DND-41 (cell line): ENCODE measurements around the gene CASQ1.

Experiments
- ATAC-seq: fragments of 200-7000 bp; cut with Tn5 transposase; 3 replicates; pipeline ENCODE4 v1.9.1; 2021; ENCODE audit warnings: low read depth; ENCODE audit not compliant: insufficient read depth
- DNase-seq: peaks from one replicate; pipeline ENCODE4 v3.0.0-alpha.2; 2020
- H2AFZ ChIP-seq: 2 replicates; pipeline ENCODE4 v1.6.0; 2012; ENCODE audit warnings: low read depth, low read length
- H3K27ac ChIP-seq: 2 replicates; pipeline ENCODE4 v1.5.1; 2012; ENCODE audit warnings: low read length, inconsistent platforms
- H3K27me3 ChIP-seq: fragments of 200-600 bp; sonication (generic); 2 replicates; pipeline ENCODE4 v1.6.0; 2012; ENCODE audit warnings: low read length, mild to moderate bottlenecking, inconsistent platforms; ENCODE audit not compliant: insufficient read depth, poor library complexity
- H3K36me3 ChIP-seq: 2 replicates; pipeline ENCODE4 v1.5.1; 2012; ENCODE audit warnings: low read length, inconsistent platforms; ENCODE audit not compliant: insufficient read depth
- H3K4me1 ChIP-seq: 2 replicates; pipeline ENCODE4 v1.5.1; 2012; ENCODE audit warnings: mild to moderate bottlenecking, low read length; ENCODE audit not compliant: insufficient read depth
- H3K4me2 ChIP-seq: 2 replicates; pipeline ENCODE4 v1.6.0; 2012; ENCODE audit warnings: mild to moderate bottlenecking, moderate library complexity, low read length, inconsistent platforms; ENCODE audit not compliant: insufficient read depth
- H3K4me3 ChIP-seq, 2 experiments: fragments of 200-600 bp in 1 of 2; shearing (Covaris generic) in 1 of 2; 2 replicates each; pipeline ENCODE4 v1.5.1; 2012 to 2016; ENCODE audit warnings: inconsistent platforms in 2 of 2, low read length in 2 of 2, mild to moderate bottlenecking in 2 of 2, low read depth in 1 of 2, moderate library complexity in 1 of 2
- H3K79me2 ChIP-seq: 2 replicates; pipeline ENCODE4 v1.6.0; 2012; ENCODE audit warnings: low read length, inconsistent platforms; ENCODE audit not compliant: insufficient read depth
- H3K9ac ChIP-seq: 2 replicates; pipeline ENCODE4 v1.6.0; 2012; ENCODE audit warnings: low read depth, mild to moderate bottlenecking, inconsistent platforms, low read length, moderate library complexity
- H3K9me3 ChIP-seq: 2 replicates; pipeline ENCODE4 v1.5.1; 2012; ENCODE audit warnings: low read length, moderate library complexity, mild to moderate bottlenecking, inconsistent platforms; ENCODE audit not compliant: insufficient read depth, severe bottlenecking
- H4K20me1 ChIP-seq: 2 replicates; pipeline ENCODE4 v1.6.0; 2012; ENCODE audit warnings: low read length; ENCODE audit not compliant: insufficient read depth
- EZH2 ChIP-seq: IDR thresholded peaks from 3 replicates; pipeline ENCODE4 v1.6.1; 2012; ENCODE audit warnings: borderline replicate concordance, low read depth, mild to moderate bottlenecking, moderate library complexity, low read length, inconsistent platforms; ENCODE audit not compliant: severe bottlenecking
- TF ChIP-seq, protein P1 (sequence below): IDR thresholded peaks from 2 replicates; pipeline ENCODE4 v1.5.1; 2012; ENCODE audit warnings: borderline replicate concordance, low read length, moderate library complexity, mild to moderate bottlenecking; ENCODE audit not compliant: poor library complexity, severe bottlenecking; ENCODE audit errors: extremely low read depth

The CASQ1 gene

GRCh38 chr1:160151303-160151702 lies 39.1 kb upstream of the CASQ1 start, which contains the start of gene ATP1A4:
Gene ATP1A4, plus strand, starts transcription at chr1:160151603. Its CDS starts 438 bp downstream, at chr1:160152041.
- Histone ChIP-seq H3K9ac (no peak within 1 kb of the TSS), H4K20me1 (no peaks in the 10 kb centered on the region), H3K27ac (no peak within 1 kb of the TSS), H3K4me1 (no peaks in the 10 kb centered on the region), H3K27me3 (peaks cover 12% of the 10 kb centered on the region), H2AFZ (no peak within 1 kb of the TSS), H3K4me2 (no peak within 1 kb of the TSS), H3K36me3 (no peaks in the 10 kb centered on the region), H3K79me2 (no peaks in the 10 kb centered on the region), H3K4me3 (no peak within 1 kb of the TSS), H3K9me3 (no peaks in the 10 kb centered on the region)
- no peak for TF ChIP-seq EZH2
- TF ChIP-seq, protein P1, sequence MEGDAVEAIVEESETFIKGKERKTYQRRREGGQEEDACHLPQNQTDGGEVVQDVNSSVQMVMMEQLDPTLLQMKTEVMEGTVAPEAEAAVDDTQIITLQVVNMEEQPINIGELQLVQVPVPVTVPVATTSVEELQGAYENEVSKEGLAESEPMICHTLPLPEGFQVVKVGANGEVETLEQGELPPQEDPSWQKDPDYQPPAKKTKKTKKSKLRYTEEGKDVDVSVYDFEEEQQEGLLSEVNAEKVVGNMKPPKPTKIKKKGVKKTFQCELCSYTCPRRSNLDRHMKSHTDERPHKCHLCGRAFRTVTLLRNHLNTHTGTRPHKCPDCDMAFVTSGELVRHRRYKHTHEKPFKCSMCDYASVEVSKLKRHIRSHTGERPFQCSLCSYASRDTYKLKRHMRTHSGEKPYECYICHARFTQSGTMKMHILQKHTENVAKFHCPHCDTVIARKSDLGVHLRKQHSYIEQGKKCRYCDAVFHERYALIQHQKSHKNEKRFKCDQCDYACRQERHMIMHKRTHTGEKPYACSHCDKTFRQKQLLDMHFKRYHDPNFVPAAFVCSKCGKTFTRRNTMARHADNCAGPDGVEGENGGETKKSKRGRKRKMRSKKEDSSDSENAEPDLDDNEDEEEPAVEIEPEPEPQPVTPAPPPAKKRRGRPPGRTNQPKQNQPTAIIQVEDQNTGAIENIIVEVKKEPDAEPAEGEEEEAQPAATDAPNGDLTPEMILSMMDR = no peak
- no peak for DNase-seq
- no peak for ATAC-seq

DNA sequence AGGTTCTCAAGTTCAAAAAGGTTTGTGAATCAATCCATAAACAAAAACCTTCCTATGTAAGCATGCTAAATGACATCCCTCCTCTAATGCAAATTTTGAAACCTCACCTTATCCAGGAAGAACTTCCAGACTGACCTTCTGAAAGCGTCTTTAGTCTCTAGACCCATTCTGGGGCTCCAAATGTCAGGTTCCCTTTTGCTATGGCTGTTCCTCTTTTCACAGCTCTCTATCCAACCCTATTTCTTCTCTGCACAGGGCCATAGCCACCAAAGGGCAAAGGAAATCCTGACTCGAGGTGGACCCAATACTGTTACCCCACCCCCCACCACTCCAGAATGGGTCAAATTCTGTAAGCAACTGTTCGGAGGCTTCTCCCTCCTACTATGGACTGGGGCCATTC lies 35.6 kb upstream of the CASQ1 start:
- no peaks in the 10 kb centered on the region for H3K79me2 ChIP-seq
- H4K20me1 ChIP-seq = no peaks in the 10 kb centered on the region
- no peaks in the 10 kb centered on the region for H3K9me3 ChIP-seq
- TF ChIP-seq EZH2 = no peak
- TF ChIP-seq, protein P1 = no peak
- DNase-seq (no peak), ATAC-seq (no peak)
- H3K36me3 ChIP-seq = no peaks in the 10 kb centered on the region
- H3K27ac ChIP-seq = no peak overlapping the region
- H3K4me3 ChIP-seq = no peak overlapping the region
- H3K4me2 ChIP-seq = no peak overlapping the region
- no peak overlapping the region for H2AFZ ChIP-seq
- H3K27me3 ChIP-seq = peaks cover 34% of the 10 kb centered on the region
- H3K9ac ChIP-seq = no peak overlapping the region
- no peaks in the 10 kb centered on the region for H3K4me1 ChIP-seq

- DNase-seq (no peak), ATAC-seq (no peak)
- H3K4me1 ChIP-seq = no peaks in the 10 kb centered on the region
- no peak overlapping the region for H3K9ac ChIP-seq
- H3K9me3 ChIP-seq = no peaks in the 10 kb centered on the region
- no peaks in the 10 kb centered on the region for H3K79me2 ChIP-seq
- peaks cover 43% of the 10 kb centered on the region for H3K27me3 ChIP-seq
- TF ChIP-seq, protein P1 = no peak
- no peak for TF ChIP-seq EZH2
- no peak overlapping the region for H3K4me3 ChIP-seq
- H4K20me1 ChIP-seq = no peaks in the 10 kb centered on the region
- H3K4me2 ChIP-seq = no peak overlapping the region
- no peak overlapping the region for H2AFZ ChIP-seq
- no peaks in the 10 kb centered on the region for H3K36me3 ChIP-seq
- H3K27ac ChIP-seq = no peak overlapping the region
These were observed 34.0 kb upstream of the CASQ1 start for GRCh38 chr1:160156361-160156760.

DNA sequence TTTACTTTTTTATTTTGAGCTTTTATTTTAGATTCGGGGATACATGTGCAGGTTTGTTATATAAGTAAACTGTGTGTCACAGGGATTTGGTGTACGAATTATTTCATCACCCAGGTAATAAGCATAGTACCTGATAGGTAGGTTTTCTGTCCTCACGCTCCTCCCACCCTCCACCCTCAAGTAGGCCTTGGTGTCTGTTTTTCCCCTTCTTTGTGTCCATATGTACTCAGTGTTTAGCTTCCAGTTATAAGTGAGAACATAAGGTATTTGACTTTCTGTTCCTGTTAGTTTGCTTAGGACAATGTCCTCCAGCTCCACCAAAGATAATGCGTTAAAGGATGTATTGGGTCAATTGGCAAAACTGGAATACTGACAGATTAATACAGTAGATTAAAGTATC lies 33.2 kb upstream of the CASQ1 start:
- DNase-seq = no peak
- Histone ChIP-seq H3K79me2 (no peaks in the 10 kb centered on the region), H3K9me3 (no peaks in the 10 kb centered on the region), H3K27me3 (peaks cover 46% of the 10 kb centered on the region), H3K36me3 (no peaks in the 10 kb centered on the region), H3K4me3 (no peak overlapping the region), H3K4me1 (no peaks in the 10 kb centered on the region), H3K9ac (no peak overlapping the region), H3K4me2 (no peak overlapping the region), H3K27ac (no peak overlapping the region), H2AFZ (no peak overlapping the region), H4K20me1 (no peaks in the 10 kb centered on the region)
- no peak for ATAC-seq
- TF ChIP-seq, protein P1 = no peak
- TF ChIP-seq EZH2 = no peak
